ENCODE results near the gene CD36.

Gene CD36

DNA sequence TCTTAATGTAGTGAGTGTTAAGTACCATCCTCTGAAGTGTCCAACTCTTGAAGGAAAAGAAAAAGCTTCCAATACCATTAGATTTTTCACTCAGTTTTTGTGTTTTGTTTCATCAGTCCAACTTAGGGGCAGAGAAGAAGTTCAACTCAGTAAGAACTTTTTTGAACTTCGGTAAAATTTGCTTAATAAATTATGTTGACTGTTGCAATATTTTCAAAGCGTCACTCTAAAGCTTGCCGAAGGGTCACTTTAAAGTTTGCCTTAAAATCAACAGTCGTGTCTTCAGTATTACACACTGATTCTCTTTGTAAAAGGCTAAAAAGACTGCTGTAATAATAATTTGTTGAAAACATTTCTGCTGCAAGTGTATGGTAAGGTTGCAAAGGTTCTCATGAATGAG, 17.6 kb downstream of the CD36 start (continued):
- TF ChIP-seq, protein P1, sequence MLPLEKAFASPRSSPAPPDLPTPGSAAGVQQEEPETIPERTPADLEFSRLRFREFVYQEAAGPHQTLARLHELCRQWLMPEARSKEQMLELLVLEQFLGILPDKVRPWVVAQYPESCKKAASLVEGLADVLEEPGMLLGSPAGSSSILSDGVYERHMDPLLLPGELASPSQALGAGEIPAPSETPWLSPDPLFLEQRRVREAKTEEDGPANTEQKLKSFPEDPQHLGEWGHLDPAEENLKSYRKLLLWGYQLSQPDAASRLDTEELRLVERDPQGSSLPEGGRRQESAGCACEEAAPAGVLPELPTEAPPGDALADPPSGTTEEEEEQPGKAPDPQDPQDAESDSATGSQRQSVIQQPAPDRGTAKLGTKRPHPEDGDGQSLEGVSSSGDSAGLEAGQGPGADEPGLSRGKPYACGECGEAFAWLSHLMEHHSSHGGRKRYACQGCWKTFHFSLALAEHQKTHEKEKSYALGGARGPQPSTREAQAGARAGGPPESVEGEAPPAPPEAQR (tag by site-specific recombination; IDR thresholded peaks at IDR 0.05), result no peak

DNA sequence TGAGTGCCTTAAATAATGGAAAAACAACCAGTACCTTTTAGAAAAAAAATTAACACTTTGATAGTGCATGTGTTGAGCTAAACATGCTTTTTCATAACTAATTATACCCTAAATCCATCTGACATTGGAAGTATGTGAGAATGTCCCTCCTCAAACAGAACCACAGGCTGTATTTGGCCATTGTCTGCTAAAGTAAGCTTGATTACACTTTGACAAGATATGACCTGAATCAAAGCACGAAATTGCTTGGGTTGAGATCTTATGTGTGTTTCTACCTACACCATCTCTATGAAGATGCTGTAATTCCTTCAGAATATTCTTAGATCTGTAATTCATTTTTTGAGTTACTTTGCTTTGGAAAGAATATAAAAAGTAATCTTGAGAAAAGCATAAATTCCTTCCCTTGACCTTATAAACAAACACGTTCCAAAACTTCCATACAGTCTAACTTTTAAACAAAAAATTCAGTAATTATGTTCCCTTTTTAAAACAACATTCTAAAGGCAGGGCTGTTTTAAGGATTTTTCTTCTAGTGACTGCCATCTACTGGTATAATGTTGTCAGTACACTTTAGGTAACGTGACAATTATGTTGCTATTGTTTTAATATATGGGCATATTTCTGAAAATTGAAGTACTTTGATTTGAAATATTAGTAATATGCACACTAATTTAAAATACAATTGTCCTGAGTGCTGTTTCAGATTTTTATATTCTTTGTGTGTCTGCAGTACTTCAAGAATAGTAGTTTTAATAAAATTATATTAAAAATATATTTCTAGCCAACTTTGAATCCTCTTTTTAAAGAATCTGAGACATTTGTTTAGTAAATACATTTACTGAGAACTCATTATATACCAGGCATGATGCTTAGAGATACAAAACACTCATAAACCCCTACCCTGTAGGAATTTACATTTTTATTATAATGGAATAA, 20.9 kb downstream of the CD36 start:
- no peak for TF ChIP-seq GFI1B (tag by site-specific recombination; IDR thresholded peaks at IDR 0.05)
- TF ChIP-seq ZNF654 (tag by site-specific recombination; IDR thresholded peaks at IDR 0.05; ENCODE audit: low read depth), result peak; percentile 76
- Histone ChIP-seq H3K4me3 (ENCODE audit: low read depth, low read length) (no peak overlapping the region), H3K9me3 (ENCODE audit: control insufficient read depth, insufficient read depth, low read depth, low read length) (no peaks in the 10 kb centered on the region), H3K4me1 (ENCODE audit: control insufficient read depth, insufficient read depth, low read length) (no peaks in the 10 kb centered on the region), H3K27ac (ENCODE audit: extremely low read depth, low read depth, low read length) (no peak overlapping the region), H3K36me3 (ENCODE audit: control insufficient read depth in 2 of 2, insufficient read depth in 1 of 2, low read length in 2 of 2) (no peaks in the 10 kb centered on the region)
- ChIA-PET POLR2A (interaction anchor here (0.6 kb wide), 1 partner anchor 291 kb away, joined by 7 read pairs; no protein-coding TSS in a partner anchor), CTCF (interaction anchor here (0.6 to 1.4 kb wide), 19 partner anchors 8 to 811 kb away, joined by 3 to 11 read pairs (median 3); no protein-coding TSS in a partner anchor)

DNA sequence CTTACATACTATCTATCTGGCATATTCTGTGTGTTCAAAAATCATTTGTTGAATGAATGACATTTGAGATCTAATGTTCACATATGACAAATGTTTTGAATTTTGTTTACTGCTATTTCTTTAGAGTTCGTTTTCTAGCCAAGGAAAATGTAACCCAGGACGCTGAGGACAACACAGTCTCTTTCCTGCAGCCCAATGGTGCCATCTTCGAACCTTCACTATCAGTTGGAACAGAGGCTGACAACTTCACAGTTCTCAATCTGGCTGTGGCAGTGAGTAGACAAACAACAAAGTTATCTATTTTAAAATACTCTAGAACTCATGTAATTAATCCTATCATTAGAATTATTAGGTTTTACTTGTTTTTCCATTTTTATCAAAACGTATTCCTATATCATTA, 22.5 kb downstream of the CD36 start:
- Histone ChIP-seq H3K4me1 (ENCODE audit: control insufficient read depth, insufficient read depth, low read length) (no peaks in the 10 kb centered on the region), H3K36me3 (ENCODE audit: control insufficient read depth in 2 of 2, insufficient read depth in 1 of 2, low read length in 2 of 2) (no peaks in the 10 kb centered on the region), H3K27ac (ENCODE audit: extremely low read depth, low read depth, low read length) (no peak overlapping the region), H3K9me3 (ENCODE audit: control insufficient read depth, insufficient read depth, low read depth, low read length) (no peaks in the 10 kb centered on the region), H3K4me3 (ENCODE audit: low read depth, low read length) (no peak overlapping the region)
- TF ChIP-seq ZNF514 (tag by site-specific recombination; IDR thresholded peaks at IDR 0.05) (no peak), ZNF555 (tag by site-specific recombination; conservative IDR thresholded peaks at IDR 0.05) (no peak), ZNF423 (tag by site-specific recombination; IDR thresholded peaks at IDR 0.05) (no peak), ZNF266 (tag by site-specific recombination; IDR thresholded peaks at IDR 0.05; ENCODE audit: low read depth) (no peak), MZF1 (tag by site-specific recombination; IDR thresholded peaks at IDR 0.05; ENCODE audit: borderline replicate concordance) (no peak), ZFP69B (tag by site-specific recombination; IDR thresholded peaks at IDR 0.05) (no peak), ZIC2 (tag by site-specific recombination; IDR thresholded peaks at IDR 0.05) (no peak), ZNF792 (tag by site-specific recombination; IDR thresholded peaks at IDR 0.05) (no peak), ZNF701 (tag by site-specific recombination; IDR thresholded peaks at IDR 0.05) (no peak), ZNF248 (tag by site-specific recombination; IDR thresholded peaks at IDR 0.05) (no peak), ZNF335 (tag by site-specific recombination; conservative IDR thresholded peaks at IDR 0.05) (no peak), ZNF132 (tag by site-specific recombination; IDR thresholded peaks at IDR 0.05; ENCODE audit: borderline replicate concordance) (no peak)
- TF ChIP-seq, protein P2, sequence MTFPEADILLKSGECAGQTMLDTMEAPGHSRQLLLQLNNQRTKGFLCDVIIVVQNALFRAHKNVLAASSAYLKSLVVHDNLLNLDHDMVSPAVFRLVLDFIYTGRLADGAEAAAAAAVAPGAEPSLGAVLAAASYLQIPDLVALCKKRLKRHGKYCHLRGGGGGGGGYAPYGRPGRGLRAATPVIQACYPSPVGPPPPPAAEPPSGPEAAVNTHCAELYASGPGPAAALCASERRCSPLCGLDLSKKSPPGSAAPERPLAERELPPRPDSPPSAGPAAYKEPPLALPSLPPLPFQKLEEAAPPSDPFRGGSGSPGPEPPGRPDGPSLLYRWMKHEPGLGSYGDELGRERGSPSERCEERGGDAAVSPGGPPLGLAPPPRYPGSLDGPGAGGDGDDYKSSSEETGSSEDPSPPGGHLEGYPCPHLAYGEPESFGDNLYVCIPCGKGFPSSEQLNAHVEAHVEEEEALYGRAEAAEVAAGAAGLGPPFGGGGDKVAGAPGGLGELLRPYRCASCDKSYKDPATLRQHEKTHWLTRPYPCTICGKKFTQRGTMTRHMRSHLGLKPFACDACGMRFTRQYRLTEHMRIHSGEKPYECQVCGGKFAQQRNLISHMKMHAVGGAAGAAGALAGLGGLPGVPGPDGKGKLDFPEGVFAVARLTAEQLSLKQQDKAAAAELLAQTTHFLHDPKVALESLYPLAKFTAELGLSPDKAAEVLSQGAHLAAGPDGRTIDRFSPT (tag by site-specific recombination; IDR thresholded peaks at IDR 0.05), result no peak
- TF ChIP-seq, protein P3, sequence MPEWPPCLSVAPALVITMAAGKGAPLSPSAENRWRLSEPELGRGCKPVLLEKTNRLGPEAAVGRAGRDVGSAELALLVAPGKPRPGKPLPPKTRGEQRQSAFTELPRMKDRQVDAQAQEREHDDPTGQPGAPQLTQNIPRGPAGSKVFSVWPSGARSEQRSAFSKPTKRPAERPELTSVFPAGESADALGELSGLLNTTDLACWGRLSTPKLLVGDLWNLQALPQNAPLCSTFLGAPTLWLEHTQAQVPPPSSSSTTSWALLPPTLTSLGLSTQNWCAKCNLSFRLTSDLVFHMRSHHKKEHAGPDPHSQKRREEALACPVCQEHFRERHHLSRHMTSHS (tag by site-specific recombination; IDR thresholded peaks at IDR 0.05), result no peak
- ChIA-PET POLR2A (no interaction called here), CTCF (interaction anchor here (0.6 kb wide), 1 partner anchor 601 kb away, joined by 3 read pairs; no protein-coding TSS in a partner anchor)
